C4-2B (cell line): ENCODE data around the gene SLC18A3.

ENCODE experiments used
- CTCF ChIP-seq: fragments of 450-650 bp; conservative IDR thresholded peaks from 2 replicates; pipeline ENCODE4 v1.5.1; 2017; ENCODE audit warnings: mild to moderate bottlenecking
- ZFX ChIP-seq: fragments of 450-650 bp; IDR thresholded peaks from 2 replicates; pipeline ENCODE4 v1.6.1; 2017

- TF ChIP-seq CTCF (no peak), ZFX (no peak)
Observed at GRCh38 chr10:49652421-49653272, 42.5 kb downstream of the SLC18A3 start.
